SU-DHL-6 (cell line): ENCODE measurements around the gene SMAD7.

Source experiments
- EZH2phosphoT487 ChIP-seq: fragments of 200-600 bp; sonication (generic), shearing (Covaris generic); conservative IDR thresholded peaks from 2 replicates; pipeline ENCODE4 v1.6.1; 2018; ENCODE audit warnings: mild to moderate bottlenecking, antibody characterized with exemption, low read length, moderate library complexity, mixed read lengths
- TF ChIP-seq, protein P1 (sequence below): fragments of 200-600 bp; sonication (generic); IDR thresholded peaks from one replicate; pipeline ENCODE4 v1.5.1; 2017; ENCODE audit warnings: antibody characterized with exemption, mild to moderate bottlenecking, low read length, moderate library complexity; ENCODE audit not compliant: insufficient read depth, poor library complexity, severe bottlenecking

DNA sequence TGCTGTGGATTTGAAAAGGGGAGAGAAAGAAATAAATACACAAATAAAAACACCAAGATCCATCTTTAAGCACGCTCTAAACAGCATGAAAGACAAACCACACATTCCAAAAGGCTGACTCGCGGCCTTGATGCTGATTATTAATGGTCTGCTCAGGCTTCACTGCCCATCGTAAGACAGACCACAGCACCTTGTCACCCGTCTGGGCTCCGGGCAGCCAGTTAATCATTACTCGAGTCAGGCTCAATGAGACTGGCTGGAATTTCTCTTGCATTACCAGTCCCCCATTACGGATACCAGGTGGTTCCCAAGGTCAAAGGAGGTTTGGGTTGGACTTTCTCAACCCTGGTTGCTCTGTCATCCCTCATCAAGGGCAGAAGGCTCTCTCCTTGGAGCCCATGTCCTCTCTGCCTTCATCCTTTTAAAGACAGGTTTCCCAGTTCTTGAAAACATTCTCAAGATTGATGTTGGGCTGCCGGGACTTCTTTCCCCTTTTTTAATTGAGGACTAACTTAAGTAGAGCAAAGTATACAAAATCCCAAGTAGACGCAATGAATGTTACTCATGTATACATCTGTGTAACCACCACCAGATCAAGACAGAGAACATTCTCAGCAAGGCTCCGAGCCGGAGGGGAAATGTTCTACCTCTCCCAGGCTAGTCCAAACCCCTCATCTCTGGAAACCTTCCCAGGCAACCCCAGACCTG, 8.1 kb downstream of the SMAD7 start:
- TF ChIP-seq, protein P1, sequence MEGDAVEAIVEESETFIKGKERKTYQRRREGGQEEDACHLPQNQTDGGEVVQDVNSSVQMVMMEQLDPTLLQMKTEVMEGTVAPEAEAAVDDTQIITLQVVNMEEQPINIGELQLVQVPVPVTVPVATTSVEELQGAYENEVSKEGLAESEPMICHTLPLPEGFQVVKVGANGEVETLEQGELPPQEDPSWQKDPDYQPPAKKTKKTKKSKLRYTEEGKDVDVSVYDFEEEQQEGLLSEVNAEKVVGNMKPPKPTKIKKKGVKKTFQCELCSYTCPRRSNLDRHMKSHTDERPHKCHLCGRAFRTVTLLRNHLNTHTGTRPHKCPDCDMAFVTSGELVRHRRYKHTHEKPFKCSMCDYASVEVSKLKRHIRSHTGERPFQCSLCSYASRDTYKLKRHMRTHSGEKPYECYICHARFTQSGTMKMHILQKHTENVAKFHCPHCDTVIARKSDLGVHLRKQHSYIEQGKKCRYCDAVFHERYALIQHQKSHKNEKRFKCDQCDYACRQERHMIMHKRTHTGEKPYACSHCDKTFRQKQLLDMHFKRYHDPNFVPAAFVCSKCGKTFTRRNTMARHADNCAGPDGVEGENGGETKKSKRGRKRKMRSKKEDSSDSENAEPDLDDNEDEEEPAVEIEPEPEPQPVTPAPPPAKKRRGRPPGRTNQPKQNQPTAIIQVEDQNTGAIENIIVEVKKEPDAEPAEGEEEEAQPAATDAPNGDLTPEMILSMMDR: no peak
- TF ChIP-seq EZH2phosphoT487: no peak
